HPDE6-E6E7 (cell line): ENCODE measurements around the gene ZNF700.
"Not testable (repeated sequence)": the region's sequence is repeated elsewhere in the genome, so short reads cannot be mapped to it uniquely, and the experiment has no call there.

ENCODE experiments used
- DNase-seq: peaks from one replicate; pipeline ENCODE4 v3.0.0; 2011; ENCODE audit warnings: missing footprints; ENCODE audit errors: extremely low spot score

The ZNF700 gene

DNA sequence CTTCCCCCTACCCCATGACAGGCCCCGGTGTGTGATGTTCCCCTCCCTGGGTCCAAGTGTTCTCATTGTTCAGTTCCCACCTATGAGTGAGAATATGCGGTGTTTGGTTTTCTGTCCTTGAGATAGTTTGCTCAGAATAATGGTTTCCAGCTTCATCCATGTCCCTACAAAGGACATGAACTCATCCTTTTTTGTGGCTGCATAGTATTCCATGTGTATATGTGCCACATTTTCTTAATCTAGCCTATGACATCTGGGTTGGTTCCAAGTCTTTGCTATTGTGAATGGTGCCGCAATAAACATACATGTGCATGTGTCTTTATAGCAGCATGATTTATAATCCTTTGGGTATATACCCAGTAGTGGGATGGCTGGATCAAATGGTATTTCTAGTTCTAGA, 13.5 kb downstream of the ZNF700 start:
- DNase-seq, result not testable (repeated sequence)

DNA sequence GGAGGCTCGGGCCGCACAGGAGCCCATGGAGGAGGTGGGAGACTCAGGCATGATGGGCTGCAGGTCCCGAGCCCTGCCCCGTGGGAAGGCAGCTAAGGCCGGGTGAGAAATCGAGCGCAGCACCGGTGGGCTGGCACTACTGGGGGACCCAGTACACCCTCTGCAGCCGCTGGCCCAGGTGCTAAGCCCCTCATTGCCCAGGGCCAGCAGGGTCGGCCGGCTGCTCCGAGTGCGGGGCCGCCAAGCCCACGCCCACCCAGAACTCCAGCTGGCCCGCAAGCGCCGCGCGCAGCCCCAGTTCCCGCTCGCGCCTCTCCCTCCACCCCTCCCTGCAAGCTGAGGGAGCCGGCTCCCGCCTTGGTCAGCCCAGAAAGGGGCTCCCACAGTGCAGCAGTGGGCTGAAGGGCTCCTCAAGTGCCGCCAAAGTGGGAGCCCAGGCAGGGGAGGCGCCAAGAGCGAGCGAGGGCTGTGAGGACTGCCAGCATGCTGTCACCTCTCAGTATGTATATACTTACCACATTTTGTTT, 16.5 kb downstream of the ZNF700 start:
- not testable (repeated sequence) for DNase-seq

DNA sequence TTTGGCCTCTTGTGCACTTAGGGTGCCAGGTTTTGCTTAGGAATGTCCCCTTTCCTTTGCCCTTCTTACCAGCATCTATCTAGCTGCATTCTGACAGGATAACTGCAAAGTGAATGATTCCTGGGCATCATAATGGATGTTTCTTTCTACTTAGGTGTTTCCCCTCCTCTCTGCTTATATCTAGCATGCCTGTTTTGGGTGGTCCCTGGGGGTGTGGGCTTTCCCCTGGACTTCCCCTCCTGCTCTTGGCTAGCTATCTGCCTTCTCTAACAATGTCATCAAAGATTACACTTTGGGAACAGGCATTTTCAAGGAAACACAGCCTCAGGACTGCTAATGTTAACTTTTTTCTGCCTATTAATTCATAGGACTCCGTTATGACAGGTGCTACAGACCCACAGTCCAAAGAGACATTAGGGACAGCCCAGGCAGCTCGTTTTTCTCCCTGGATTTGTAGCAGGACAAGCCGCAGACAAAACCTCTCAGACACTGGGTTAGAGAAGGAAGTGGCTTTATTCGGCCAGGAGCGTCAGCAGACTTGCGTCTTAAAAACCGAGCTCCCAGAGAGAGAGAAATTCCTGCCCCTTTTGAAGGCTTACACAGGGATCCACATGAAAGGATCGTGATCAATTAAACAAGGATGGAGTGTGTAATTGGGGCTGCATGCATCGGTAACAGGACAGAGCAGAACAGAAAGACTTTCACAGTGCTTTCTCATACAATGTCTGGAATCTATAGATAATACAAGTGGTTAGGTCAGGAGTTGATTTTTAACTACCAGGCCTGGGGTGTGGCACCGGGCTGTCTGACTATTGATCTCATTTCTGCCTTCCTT, 17.3 kb downstream of the ZNF700 start:
- no peak for DNase-seq

DNA sequence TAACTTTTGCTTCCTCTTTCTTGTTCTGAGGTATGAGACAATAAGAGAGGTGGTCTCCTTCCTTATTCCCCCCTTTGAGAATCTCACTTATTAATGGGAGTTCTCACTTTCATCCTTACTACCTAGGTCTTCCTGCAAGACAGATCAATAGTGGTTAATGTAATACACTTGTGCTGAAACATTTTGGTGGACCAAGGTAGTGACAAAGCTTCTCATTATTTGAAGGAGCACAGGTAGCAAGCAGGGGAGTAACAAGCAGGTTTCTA, 17.9 kb downstream of the ZNF700 start:
- no peak for DNase-seq

DNA sequence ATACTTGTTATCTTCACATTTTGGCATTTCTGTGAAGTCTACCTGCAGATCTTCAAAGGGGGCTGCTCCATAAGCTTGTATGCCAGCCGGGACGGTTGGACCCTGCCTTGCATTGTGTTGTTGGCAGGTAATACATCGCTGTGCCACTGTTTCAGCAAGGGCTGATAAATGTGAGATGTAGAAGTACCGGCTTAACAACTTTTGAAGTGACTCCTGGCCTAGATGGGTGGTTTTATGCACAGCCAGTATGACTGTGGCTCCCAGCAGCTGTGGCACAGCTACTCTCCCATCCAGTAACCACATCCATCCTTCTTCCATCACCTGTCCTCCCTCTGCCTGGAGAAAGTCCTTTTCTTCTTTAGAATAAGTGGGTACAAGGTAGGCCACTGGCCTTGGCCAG, 19.7 kb downstream of the ZNF700 start:
- DNase-seq, result no peak

DNA sequence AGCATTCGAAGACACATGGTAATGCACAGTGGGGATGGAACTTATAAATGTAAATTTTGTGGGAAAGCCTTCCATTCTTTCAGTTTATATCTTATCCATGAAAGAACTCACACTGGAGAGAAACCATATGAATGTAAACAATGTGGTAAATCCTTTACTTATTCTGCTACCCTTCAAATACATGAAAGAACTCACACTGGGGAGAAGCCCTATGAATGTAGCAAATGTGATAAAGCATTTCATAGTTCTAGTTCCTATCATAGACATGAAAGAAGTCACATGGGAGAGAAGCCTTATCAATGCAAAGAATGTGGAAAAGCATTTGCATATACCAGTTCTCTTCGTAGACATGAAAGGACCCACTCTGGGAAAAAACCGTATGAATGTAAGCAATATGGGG, 23.7 kb downstream of the ZNF700 start:
- DNase-seq, result no peak

DNA sequence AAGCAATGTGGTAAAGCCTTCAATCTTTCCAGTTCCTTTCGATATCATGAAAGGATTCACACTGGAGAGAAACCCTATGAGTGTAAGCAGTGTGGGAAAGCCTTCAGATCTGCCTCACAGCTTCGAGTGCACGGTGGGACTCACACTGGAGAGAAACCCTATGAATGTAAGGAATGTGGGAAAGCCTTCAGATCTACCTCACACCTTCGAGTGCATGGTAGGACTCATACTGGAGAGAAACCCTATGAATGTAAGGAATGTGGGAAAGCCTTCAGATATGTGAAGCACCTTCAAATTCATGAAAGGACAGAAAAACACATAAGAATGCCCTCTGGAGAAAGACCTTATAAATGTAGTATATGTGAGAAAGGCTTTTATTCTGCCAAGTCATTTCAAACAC, 24.3 kb downstream of the ZNF700 start:
- DNase-seq, result no peak

DNA sequence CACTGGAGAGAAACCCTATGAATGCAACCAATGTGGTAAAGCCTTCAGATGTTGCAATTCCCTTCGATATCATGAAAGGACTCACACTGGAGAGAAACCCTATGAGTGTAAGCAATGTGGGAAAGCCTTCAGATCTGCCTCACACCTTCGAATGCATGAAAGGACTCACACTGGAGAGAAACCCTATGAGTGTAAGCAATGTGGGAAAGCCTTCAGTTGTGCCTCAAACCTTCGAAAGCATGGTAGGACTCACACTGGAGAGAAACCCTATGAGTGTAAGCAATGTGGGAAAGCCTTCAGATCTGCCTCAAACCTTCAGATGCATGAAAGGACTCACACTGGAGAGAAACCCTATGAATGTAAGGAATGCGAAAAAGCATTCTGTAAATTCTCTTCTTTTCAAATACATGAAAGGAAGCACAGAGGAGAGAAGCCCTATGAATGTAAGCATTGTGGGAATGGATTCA, 24.7 kb downstream of the ZNF700 start:
- DNase-seq, result not testable (repeated sequence)

DNA sequence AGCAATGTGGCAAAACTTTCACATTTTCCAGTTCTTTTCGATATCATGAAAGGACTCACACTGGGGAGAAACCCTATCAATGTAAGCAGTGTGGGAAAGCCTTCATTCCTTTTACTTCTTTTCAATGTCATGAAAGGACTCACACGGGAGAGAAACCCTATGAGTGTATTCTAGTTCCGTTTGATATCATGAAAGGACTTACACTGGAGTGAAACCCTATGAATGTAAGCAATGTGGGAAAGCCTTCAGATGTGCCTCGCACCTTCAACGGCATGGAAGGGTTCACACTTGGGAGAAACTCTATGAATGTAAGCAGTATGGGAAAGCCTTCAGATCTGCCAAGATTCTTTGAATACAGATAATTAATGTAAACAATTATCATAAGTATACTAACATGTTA, 25.4 kb downstream of the ZNF700 start:
- no peak for DNase-seq

DNA sequence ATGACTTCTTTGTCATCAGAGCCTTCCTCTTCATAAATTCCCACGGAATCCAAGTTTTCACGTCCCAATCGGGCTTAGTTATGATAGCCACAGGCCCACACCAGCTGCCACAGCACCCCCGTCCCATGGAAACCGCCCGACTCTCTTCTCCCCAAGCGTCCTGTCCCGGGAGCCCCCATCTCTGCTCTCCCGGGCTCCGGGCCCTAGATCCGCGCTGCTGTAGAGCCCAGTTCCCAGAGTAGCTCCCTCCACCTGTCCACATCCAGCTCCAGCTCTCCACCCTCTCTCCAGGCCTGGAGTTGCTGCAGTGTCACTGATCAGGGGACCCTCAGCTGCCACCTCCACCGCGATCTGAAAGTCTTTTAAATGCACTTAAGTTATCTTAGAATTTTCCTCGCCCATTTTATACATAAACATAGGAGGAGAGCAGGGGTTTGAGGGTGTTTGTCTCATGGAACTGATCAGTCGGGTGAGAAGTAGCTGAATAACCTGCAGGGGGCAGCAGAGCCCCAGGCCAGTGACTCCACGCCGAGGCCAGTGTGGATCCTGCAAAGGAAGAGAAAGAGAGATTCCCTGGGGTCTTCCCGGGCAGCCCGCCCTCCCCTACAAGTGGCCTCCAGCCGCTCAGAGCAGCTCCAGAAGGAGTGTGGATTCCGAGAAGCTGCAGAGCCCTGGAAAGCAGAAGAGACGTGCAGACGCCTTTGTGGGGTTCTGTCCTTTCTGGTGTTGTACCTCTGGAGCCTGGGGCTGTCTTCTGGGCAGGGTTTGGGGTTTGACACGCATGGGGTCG, 38.9 kb downstream of the ZNF700 start:
- DNase-seq, result no peak

DNA sequence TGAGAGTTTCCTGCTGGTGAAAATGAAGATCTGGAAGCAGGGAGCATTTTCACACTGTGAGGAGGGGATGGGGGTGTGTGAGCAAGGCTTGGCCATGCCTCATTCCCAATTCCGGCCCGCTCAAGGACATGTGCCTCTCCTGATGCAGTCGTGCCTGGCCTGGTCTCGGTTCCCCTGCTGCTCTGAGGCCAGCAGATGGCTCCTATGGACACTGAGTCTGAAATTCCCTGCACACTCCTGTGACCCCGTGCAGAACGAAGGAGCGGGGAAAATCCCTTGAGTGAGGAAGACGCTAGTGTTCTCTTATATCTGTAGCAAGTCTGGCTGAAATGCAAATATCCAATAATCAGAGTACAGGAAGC, 39.6 kb downstream of the ZNF700 start:
- no peak for DNase-seq

DNA sequence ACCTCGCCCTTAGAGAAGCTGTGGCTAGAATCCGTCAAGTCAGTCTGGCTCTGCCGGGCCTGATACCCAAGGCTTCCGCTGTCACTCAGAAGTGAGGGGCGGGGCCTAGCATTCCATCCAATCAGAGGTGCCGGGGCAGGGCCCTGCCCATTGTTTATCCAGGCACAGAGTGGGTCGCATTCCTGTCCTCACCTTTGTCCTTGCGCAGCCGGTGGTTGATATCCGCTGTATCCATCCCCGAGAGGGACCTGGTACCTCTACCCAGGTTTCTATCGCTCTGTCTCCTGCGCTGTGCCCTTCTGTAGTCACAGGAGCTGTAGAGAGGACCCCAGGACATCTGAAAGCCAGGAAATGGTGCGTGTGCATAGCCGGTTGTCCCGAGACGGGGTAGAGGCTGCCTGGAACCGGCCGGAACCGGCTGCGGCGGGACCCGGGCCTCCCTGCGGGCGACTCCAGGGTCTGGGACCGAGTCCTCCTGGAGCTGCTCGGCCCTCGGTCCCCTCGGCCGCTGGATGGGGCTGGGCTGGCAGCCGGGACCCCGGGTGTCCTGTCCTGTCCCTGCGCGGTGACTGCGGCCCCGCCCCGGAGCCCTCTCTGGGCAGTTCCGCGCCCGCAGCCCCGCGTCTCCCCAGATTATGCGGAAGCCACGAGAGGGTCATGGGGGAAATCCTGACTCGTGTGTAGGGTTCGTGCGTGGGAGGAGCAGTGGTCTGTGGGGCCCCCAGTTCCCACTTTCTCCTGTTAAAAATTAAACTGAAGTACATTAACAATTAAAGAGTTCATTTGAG, 40.1 kb downstream of the ZNF700 start, which contains the start of gene ZNF763:
ZNF763 (plus strand) TSS at position 183 of the 788 bp plus-strand sequence; CDS start at position 352, 169 bp downstream.
- DNase-seq, result peak; percentile 81

DNA sequence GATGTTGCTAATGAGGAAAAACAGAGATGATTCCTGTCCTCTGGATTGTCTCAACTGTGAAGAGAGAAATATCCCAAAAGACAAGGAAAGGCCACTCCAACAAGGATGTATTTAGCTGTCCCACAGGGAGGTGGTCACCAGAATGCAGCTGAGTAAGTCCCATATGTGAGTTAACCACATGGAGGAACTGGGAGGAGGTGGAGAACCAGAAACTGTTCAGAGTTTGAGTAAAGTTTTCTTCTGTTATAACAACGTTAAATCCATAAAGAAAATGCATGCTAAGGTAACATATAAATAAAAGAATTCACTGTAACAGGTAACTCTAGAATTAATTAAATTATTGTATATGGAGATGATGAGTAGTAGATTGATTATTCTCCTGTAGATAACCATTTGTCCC, 45.3 kb downstream of the ZNF700 start:
- no peak for DNase-seq

DNA sequence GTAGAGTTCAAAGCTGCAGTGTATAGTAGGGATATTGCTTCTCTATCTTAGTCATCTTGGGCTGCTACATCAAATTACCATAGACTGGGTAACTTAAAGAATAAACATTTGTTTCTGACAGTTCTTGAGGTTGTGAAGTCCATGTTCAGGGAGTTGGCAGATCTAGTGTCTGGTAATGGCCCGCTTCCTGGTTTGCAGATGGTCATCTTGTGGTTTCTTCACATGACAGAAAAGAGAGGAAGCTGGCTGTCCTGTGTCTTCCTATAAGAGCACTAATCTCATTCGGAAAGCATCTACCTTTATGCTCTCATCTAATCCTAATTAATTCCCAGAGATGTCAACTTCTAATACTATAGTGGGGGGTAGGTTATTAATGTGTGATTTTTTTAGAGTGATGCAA, 46.1 kb downstream of the ZNF700 start:
- DNase-seq, result no peak

DNA sequence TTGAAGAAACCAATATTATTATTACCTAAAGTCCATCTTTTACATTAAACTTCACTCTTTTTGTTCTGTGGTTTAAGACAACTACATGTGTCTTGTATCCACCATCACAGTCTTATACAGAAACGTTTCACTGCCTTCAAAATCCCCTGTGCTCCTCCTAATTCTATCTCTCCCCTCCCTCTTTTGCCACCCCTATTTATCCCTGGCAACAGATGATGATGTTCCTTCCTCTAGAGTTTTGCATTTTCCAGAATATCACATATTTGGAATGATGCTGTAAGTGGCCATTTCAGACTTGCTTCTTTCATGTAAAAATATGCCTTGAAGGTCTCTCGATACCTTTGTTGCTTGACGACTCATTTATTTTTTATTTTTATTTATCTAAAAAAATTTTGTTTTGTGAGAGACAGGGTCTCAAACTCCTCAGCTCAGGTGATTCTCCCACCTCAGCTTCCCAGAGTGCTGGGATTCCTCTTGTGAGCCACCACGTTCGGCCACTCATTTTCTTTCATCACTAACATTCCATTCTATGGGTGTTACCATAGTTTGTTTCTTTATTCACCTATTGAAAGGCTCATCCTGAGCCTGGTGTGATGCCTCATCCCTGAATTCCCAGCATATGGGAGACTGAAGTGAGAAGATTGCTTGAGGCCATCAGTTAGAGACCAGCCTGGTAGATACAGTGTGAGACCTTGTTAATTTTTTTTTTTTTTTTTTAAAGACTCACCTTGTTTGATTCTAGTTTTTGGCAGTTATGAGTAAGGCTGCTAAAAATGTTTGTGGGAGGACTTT, 48.3 kb downstream of the ZNF700 start:
- no peak for DNase-seq

DNA sequence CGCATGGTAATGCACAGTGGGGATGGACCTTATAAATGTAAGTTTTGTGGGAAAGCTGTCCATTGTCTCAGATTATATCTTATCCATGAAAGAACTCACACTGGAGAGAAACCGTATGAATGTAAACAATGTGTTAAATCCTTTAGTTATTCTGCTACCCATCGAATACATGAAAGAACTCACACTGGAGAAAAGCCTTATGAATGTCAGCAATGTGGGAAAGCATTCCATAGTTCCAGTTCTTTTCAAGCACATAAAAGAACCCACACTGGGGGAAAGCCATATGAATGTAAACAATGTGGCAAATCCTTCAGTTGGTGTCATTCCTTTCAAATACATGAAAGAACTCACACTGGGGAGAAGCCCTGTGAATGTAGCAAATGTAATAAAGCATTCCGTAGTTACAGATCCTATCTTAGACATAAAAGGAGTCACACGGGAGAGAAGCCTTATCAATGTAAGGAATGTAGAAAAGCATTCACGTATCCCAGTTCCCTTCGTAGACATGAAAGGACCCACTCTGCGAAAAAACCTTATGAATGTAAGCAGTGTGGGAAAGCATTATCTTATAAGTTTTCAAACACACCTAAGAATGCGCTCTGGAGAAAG, 53.7 kb downstream of the ZNF700 start:
- no peak for DNase-seq

DNA sequence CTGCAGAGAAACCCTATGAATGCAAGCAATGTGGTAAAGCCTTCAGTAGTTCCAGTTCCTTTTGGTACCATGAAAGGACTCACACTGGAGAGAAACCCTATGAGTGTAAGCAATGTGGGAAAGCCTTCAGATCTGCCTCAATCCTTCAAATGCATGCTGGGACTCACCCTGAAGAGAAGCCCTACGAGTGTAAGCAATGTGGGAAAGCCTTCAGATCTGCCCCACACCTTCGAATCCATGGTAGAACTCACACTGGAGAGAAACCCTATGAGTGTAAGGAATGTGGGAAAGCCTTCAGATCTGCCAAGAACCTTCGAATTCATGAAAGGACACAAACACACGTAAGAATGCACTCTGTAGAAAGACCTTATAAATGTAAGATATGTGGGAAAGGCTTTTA, 54.6 kb downstream of the ZNF700 start:
- DNase-seq, result no peak

DNA sequence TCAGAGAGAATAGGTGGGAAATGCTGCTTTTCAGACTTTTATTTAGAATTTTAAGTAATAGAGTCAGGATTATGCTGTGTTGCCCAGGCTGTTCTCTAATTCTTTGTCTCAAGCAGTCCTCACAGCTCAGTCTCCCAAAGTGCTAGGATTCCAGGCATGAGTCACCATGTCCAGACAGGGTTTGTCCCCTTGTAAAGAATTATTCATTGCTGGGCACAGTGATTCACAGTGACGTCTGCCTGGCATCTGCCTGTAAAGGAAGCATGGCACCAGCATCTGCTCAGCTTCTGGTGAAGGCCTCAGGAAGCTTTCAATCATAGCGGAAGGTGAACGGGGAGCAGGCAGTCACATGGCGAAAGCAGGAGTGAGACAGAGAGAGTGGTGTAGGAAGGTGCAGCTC, 57.6 kb downstream of the ZNF700 start:
- DNase-seq, result no peak

DNA sequence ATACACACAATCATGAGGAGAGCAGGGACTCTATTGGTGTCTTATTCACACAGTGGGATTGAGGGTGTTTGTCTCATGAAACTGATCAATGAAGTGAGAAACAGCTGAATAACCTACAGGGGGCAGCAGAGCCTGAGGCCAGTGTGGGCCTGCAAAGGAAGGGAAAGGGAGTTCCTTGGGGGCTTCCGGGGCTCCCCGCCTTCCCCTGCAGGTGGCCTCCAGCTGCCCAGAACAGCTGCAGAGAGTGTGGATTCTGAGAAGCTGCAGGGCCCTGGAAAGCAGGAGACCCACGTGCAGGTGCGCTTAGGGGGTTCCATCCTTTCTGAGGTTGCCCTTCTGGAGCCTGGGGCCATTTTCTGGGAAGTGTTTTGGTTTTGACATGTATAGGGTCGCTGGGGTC, 60.1 kb downstream of the ZNF700 start:
- no peak for DNase-seq

DNA sequence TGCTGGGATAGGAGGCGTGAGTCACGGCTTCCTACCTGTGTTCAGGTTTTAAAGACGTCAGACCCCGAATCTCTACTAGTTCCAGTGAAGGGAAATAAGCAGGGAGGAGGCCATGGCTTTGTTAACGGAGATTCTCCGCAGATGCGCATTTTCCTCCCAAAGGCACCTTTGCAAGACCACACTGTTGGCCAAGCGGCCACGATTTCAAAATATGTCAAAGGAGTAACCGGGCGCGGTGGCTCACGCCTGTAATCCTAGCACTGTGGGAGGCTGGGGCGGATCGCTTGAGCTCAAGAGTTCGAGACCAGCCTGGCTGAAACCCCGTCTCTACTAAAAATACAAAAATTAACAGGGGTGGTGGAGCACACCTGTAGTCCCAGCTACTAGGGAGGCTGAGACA, 61.8 kb downstream of the ZNF700 start:
- no peak for DNase-seq
